ENCODE measurements around the gene NXT1.

DNA sequence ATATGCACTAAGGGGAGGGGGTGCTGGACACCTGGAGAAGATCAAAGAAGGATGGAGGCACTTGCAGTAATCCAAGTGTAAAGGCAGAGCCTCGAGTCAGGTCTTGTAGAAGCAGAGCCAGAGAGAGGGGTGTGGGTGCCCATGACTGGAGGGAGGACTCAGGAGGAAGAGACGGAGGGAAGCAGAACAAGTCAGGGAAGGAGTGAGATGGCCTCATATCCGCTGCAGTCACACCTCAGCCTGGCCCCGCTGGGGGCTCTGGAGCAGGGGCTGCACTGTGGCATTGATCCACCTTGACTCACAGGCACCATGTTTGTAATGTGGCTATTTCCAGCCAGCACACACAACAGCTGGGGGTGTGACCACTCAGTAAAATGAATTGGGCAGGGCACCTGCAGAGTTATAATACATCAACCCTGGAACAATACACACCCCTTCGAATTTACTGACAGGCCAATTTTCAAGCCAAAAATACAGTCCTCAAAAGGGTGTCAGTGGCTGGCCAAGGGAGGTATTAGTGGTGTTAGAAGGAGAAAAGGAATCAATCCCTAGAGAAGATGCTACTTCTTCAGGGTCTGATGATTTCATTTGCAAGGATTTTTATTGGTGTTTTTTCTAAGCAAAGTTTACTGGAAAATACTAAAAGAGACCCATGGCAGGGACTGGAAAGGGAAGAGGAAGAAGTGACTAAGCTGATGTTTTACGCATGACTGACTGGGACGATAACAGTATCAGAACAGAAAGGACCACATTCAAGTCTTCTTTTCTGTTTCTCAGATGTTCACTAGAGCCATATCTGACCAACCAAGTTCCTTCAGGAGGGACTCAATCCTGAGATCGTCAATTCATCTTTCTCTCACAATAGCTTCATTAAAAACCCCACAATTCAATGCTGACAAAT lies 18.9 kb upstream of the NXT1 start:
- TF ChIP-seq, protein P1, sequence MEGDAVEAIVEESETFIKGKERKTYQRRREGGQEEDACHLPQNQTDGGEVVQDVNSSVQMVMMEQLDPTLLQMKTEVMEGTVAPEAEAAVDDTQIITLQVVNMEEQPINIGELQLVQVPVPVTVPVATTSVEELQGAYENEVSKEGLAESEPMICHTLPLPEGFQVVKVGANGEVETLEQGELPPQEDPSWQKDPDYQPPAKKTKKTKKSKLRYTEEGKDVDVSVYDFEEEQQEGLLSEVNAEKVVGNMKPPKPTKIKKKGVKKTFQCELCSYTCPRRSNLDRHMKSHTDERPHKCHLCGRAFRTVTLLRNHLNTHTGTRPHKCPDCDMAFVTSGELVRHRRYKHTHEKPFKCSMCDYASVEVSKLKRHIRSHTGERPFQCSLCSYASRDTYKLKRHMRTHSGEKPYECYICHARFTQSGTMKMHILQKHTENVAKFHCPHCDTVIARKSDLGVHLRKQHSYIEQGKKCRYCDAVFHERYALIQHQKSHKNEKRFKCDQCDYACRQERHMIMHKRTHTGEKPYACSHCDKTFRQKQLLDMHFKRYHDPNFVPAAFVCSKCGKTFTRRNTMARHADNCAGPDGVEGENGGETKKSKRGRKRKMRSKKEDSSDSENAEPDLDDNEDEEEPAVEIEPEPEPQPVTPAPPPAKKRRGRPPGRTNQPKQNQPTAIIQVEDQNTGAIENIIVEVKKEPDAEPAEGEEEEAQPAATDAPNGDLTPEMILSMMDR (conservative IDR thresholded peaks at IDR 0.05; ENCODE audit: low read depth in 2 of 2): no peak
- TF ChIP-seq EZH2phosphoT487 (IDR thresholded peaks at IDR 0.05; ENCODE audit: unreplicated experiment) (no peak), POLR2AphosphoS5 (IDR thresholded peaks at IDR 0.05; ENCODE audit: low read depth) (no peak), EZH2 (IDR thresholded peaks at IDR 0.05; ENCODE audit: low read depth, unreplicated experiment) (no peak)

Data from GM23338 (cell line).